ENCODE results near the gene TNF. TPM values are rescaled to one million over a fixed set of nuclear protein-coding genes. Genes with fewer than 3 reads are reported as not detected.

The TNF gene
- total and polyA plus RNA-seq, 2 of the 13 experiments (the other 11 are each of a cell fraction or from before 2014, with no cell fraction given) = not detected

DNA sequence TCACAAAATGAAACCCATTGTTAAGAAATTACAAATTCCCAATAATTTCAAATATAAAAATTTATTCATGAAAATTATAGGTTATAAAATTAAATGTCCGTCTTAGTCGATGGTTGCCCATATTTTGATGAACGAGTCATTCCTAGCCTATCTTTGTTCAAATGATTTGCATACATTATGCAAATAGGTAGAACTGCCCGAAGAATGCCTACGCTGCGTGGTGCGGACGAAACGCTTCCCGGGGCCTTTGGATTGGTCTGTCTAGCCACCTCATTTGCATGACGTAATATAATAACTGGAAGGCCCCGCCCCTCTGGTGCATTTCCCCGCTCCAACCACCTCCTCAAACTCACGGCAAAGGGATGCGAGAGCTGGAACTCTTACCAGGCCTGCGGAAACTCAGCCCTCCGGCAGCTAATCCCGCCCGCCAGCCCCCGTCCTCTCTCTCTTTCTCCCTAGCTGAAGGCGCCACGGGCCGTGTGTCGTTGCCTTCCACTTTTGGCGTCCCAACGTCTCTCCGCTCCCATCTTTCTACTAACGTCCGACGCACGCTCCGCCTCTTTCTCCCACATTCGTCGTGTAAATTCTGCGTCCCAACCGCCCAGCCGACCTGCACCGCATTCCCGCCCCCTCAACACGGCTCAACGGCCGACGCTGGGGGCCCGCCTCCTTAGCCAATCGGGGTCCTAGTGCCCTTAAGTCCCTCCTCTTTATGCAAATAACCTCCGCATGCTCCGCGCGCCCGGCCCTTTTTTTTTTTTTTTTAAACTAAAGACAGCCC, 44.6 kb downstream of the TNF start (continued):
- TF ChIP-seq ZSCAN30 (CRISPR knock-in tag; IDR thresholded peaks at IDR 0.05) = peak; percentile 42; the same call in 1 of the 2 replicates
- no peak for TF ChIP-seq CENPX (CRISPR knock-in tag; IDR thresholded peaks at IDR 0.05)
- no peak for TF ChIP-seq MATR3 (CRISPR knock-in tag; IDR thresholded peaks at IDR 0.05)
- no peak; the same call in 1 of the 2 replicates for TF ChIP-seq ZNF780A (CRISPR knock-in tag; IDR thresholded peaks at IDR 0.05)
- TF ChIP-seq, protein P1, sequence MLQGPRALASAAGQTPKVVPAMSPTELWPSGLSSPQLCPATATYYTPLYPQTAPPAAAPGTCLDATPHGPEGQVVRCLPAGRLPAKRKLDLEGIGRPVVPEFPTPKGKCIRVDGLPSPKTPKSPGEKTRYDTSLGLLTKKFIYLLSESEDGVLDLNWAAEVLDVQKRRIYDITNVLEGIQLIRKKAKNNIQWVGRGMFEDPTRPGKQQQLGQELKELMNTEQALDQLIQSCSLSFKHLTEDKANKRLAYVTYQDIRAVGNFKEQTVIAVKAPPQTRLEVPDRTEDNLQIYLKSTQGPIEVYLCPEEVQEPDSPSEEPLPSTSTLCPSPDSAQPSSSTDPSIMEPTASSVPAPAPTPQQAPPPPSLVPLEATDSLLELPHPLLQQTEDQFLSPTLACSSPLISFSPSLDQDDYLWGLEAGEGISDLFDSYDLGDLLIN (CRISPR knock-in tag; IDR thresholded peaks at IDR 0.05; ENCODE audit: borderline replicate concordance) = peak; percentile 81; the same call in 1 of the 2 replicates
- no peak; the same call in 1 of the 2 replicates for TF ChIP-seq ZNF224 (CRISPR knock-in tag; IDR thresholded peaks at IDR 0.05)
- no peak for TF ChIP-seq ZSCAN22 (CRISPR knock-in tag; IDR thresholded peaks at IDR 0.05)
- TF ChIP-seq FOXK2 (IDR thresholded peaks at IDR 0.05) = peak; percentile 47; the same call in 1 of the 2 replicates
- no peak for TF ChIP-seq ZFP41 (CRISPR knock-in tag; IDR thresholded peaks at IDR 0.05; ENCODE audit: borderline replicate concordance)
- 0 out of 2 replicates have a peak, but pooled peaks have one; percentile 74 for TF ChIP-seq ERF (CRISPR knock-in tag; IDR thresholded peaks at IDR 0.05)
- TF ChIP-seq ZNF333 (CRISPR knock-in tag; IDR thresholded peaks at IDR 0.05; ENCODE audit: borderline replicate concordance) = no peak
- peak; percentile 37; the same call in 1 of the 2 replicates for TF ChIP-seq NR2C2 (CRISPR knock-in tag; IDR thresholded peaks at IDR 0.05; ENCODE audit: borderline replicate concordance)
- peak; percentile 20; the same call in 1 of the 2 replicates for TF ChIP-seq ZNF784 (CRISPR knock-in tag; IDR thresholded peaks at IDR 0.05; ENCODE audit: borderline replicate concordance)
- no peak for TF ChIP-seq PLRG1 (conservative IDR thresholded peaks at IDR 0.05)
- no peak; the same call in 1 of the 2 replicates for TF ChIP-seq ZNF558 (CRISPR knock-in tag; IDR thresholded peaks at IDR 0.05; ENCODE audit: borderline replicate concordance)
- peak; percentile 78 for TF ChIP-seq KMT2B (CRISPR knock-in tag; IDR thresholded peaks at IDR 0.05)
- TF ChIP-seq JUND (CRISPR knock-in tag; IDR thresholded peaks at IDR 0.05) = no peak
- TF ChIP-seq, protein P2, sequence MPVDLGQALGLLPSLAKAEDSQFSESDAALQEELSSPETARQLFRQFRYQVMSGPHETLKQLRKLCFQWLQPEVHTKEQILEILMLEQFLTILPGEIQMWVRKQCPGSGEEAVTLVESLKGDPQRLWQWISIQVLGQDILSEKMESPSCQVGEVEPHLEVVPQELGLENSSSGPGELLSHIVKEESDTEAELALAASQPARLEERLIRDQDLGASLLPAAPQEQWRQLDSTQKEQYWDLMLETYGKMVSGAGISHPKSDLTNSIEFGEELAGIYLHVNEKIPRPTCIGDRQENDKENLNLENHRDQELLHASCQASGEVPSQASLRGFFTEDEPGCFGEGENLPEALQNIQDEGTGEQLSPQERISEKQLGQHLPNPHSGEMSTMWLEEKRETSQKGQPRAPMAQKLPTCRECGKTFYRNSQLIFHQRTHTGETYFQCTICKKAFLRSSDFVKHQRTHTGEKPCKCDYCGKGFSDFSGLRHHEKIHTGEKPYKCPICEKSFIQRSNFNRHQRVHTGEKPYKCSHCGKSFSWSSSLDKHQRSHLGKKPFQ (CRISPR knock-in tag; IDR thresholded peaks at IDR 0.05; ENCODE audit: insufficient replicate concordance) = no peak
- peak; percentile 92 for TF ChIP-seq TOPORS (CRISPR knock-in tag; IDR thresholded peaks at IDR 0.05)
- peak; percentile 82 for TF ChIP-seq RFXAP (CRISPR knock-in tag; IDR thresholded peaks at IDR 0.05; ENCODE audit: borderline replicate concordance)
- TF ChIP-seq CBX2 (IDR thresholded peaks at IDR 0.05; ENCODE audit: low read depth, low read length) = no peak
- TF ChIP-seq CBX2 (CRISPR knock-in tag; IDR thresholded peaks at IDR 0.05; ENCODE audit: low read depth) = 0 out of 2 replicates have a peak, but pooled peaks have one; percentile 68
- TF ChIP-seq WIZ (CRISPR knock-in tag; IDR thresholded peaks at IDR 0.05) = peak; percentile 94
- TF ChIP-seq ZNF44 (CRISPR knock-in tag; IDR thresholded peaks at IDR 0.05) = no peak
- no peak for TF ChIP-seq TAF15 (IDR thresholded peaks at IDR 0.05; ENCODE audit: low read depth, low read length, poor library complexity, severe bottlenecking)
- no peak for TF ChIP-seq HMGA1 (CRISPR knock-in tag; conservative IDR thresholded peaks at IDR 0.05)
- no peak for TF ChIP-seq NFATC3 (CRISPR knock-in tag; IDR thresholded peaks at IDR 0.05)
- TF ChIP-seq JDP2 (CRISPR knock-in tag; IDR thresholded peaks at IDR 0.05; ENCODE audit: borderline replicate concordance) = no peak
- peak; percentile 55 for TF ChIP-seq THAP11 (CRISPR knock-in tag; IDR thresholded peaks at IDR 0.05)
